GM23338 (cell line): Measurements from ENCODE around the gene CNTNAP5. TPM values are rescaled to one million over a fixed set of nuclear protein-coding genes. Genes with fewer than 3 reads are reported as not detected.

Experiments used
- ATAC-seq: fragments of 200-7000 bp; cut with Tn5 transposase; 3 replicates; pipeline ENCODE4 v1.9.1; 2020
- DNase-seq: peaks from one replicate; pipeline ENCODE4 v3.0.0-alpha.2; 2015; ENCODE audit warnings: low spot score
- H2AFZ ChIP-seq: fragments of 200-600 bp; sonication (generic); 2 replicates; pipeline ENCODE4 v1.8.0; 2016; ENCODE audit warnings: antibody characterized with exemption, mild to moderate bottlenecking, moderate library complexity
- H3F3A ChIP-seq: fragments of 200-600 bp; sonication (generic); replicated peaks from 2 replicates; pipeline ENCODE4 v1.8.0; 2017; ENCODE audit warnings: antibody characterized with exemption, mixed run types, low read depth
- H3K27ac ChIP-seq: fragments of 200-600 bp; sonication (generic); 2 replicates; pipeline ENCODE4 v1.6.1; 2016; ENCODE audit warnings: low read depth
- H3K27me3 ChIP-seq: fragments of 200-600 bp; sonication (generic); 2 replicates; pipeline ENCODE4 v1.8.0; 2016; ENCODE audit warnings: mild to moderate bottlenecking, mixed run types, moderate library complexity; ENCODE audit not compliant: insufficient read depth
- H3K36me3 ChIP-seq: fragments of 200-600 bp; sonication (generic); 2 replicates; pipeline ENCODE4 v1.8.0; 2016; ENCODE audit warnings: mild to moderate bottlenecking; ENCODE audit not compliant: insufficient read depth
- H3K4me1 ChIP-seq: fragments of 200-600 bp; sonication (generic); 2 replicates; pipeline ENCODE4 v1.8.0; 2016; ENCODE audit warnings: mild to moderate bottlenecking, moderate library complexity; ENCODE audit not compliant: insufficient read depth
- H3K4me2 ChIP-seq: fragments of 200-600 bp; sonication (generic); 2 replicates; pipeline ENCODE4 v1.7.1; 2017; ENCODE audit warnings: mixed run types
- H3K4me3 ChIP-seq: fragments of 200-600 bp; sonication (generic); 2 replicates; pipeline ENCODE4 v1.6.1; 2016; ENCODE audit warnings: mixed run types
- H3K79me2 ChIP-seq: fragments of 200-600 bp; sonication (generic); replicated peaks from 2 replicates; pipeline ENCODE4 v1.8.0; 2017; ENCODE audit warnings: mild to moderate bottlenecking; ENCODE audit not compliant: insufficient read depth
- H3K9me2 ChIP-seq: fragments of 200-600 bp; sonication (generic); 2 replicates; pipeline ENCODE4 v1.8.0; 2017; ENCODE audit not compliant: insufficient read depth
- H4K20me1 ChIP-seq: fragments of 200-600 bp; sonication (generic); replicated peaks from 2 replicates; pipeline ENCODE4 v1.8.0; 2017; ENCODE audit warnings: mild to moderate bottlenecking; ENCODE audit not compliant: insufficient read depth
- H3K27ac Mint-ChIP-seq: 2 replicates; pipeline ENCODE4 v1.8.0; 2020; ENCODE audit warnings: inconsistent platforms, mild to moderate bottlenecking, moderate library complexity, mixed read lengths
- H3K27me3 Mint-ChIP-seq: 3 replicates; pipeline ENCODE4 v1.8.0; 2022; ENCODE audit warnings: low read depth, mild to moderate bottlenecking, moderate library complexity, mixed read lengths, inconsistent platforms; ENCODE audit not compliant: insufficient read depth, poor library complexity
- H3K36me3 Mint-ChIP-seq: 3 replicates; pipeline ENCODE4 v1.8.0; 2021; ENCODE audit warnings: low read depth, mild to moderate bottlenecking, inconsistent platforms, moderate library complexity, mixed read lengths
- H3K4me1 Mint-ChIP-seq: 3 replicates; pipeline ENCODE4 v1.8.0; 2020; ENCODE audit warnings: mild to moderate bottlenecking, inconsistent platforms, mixed read lengths
- H3K4me3 Mint-ChIP-seq: 3 replicates; pipeline ENCODE4 v1.8.0; 2021; ENCODE audit warnings: moderate library complexity, mild to moderate bottlenecking, inconsistent platforms, mixed read lengths
- H3K9me3 Mint-ChIP-seq: 3 replicates; pipeline ENCODE4 v1.8.0; 2020; ENCODE audit warnings: moderate library complexity, mild to moderate bottlenecking, inconsistent platforms, mixed read lengths
- CREB1 ChIP-seq: fragments of 250-450 bp; sonication (Bioruptor Pico); IDR thresholded peaks from 2 replicates; pipeline ENCODE4 v1.5.0; 2020; ENCODE audit warnings: low read depth, mild to moderate bottlenecking, moderate library complexity
- EZH2 ChIP-seq: fragments of 200-600 bp; sonication (generic); IDR thresholded peaks from one replicate; pipeline ENCODE4 v1.8.0; 2017; ENCODE audit warnings: antibody characterized with exemption, mild to moderate bottlenecking, low read depth; ENCODE audit not compliant: unreplicated experiment
- EZH2phosphoT487 ChIP-seq: fragments of 200-600 bp; sonication (generic); IDR thresholded peaks from one replicate; pipeline ENCODE4 v1.8.1; 2018; ENCODE audit warnings: antibody characterized with exemption; ENCODE audit not compliant: unreplicated experiment
- JUNB ChIP-seq: IDR thresholded peaks from one replicate; pipeline ENCODE4 v1.6.1; 2016; ENCODE audit warnings: antibody characterized with exemption; ENCODE audit not compliant: unreplicated experiment
- NANOG ChIP-seq: IDR thresholded peaks from 2 replicates; pipeline ENCODE4 v1.6.1; 2016; ENCODE audit warnings: antibody characterized with exemption, borderline replicate concordance
- POLR2AphosphoS5 ChIP-seq: IDR thresholded peaks from 2 replicates; pipeline ENCODE4 v1.6.1; 2016; ENCODE audit warnings: antibody characterized with exemption, low read depth
- STAT1 ChIP-seq: IDR thresholded peaks from one replicate; pipeline ENCODE4 v1.6.1; 2016; ENCODE audit warnings: antibody characterized with exemption; ENCODE audit not compliant: unreplicated experiment
- ZNF114 ChIP-seq: fragments of 250-450 bp; sonication (Bioruptor Pico); IDR thresholded peaks from 2 replicates; pipeline ENCODE4 v1.5.0; 2020; ENCODE audit warnings: mild to moderate bottlenecking, moderate library complexity
- ZNF331 ChIP-seq: fragments of 250-450 bp; sonication (Bioruptor Pico); IDR thresholded peaks from 2 replicates; pipeline ENCODE4 v1.5.0; 2020; ENCODE audit warnings: low read depth, mild to moderate bottlenecking, moderate library complexity
- polyA plus RNA-seq: library from polyadenylated mRNA; unstranded; fragments of >200 nt; fragmentation: Nextera tagmentation; extraction: Ambion mirVana; gene quantifications from 2 replicates; pipeline ENCODE4 v1.2.1, GENCODE V29; 2016
- total RNA-seq: library from RNA; depleted of rRNA; stranded (reverse); fragments of >200 nt; shearing (Covaris generic); gene quantifications from 2 replicates; pipeline ENCODE4 v1.2.3, GENCODE V29; 2014
- TF ChIP-seq, protein P1 (sequence below): fragments of 250-450 bp; sonication (Bioruptor Pico); IDR thresholded peaks from 2 replicates; pipeline ENCODE4 v1.5.0; 2020; ENCODE audit warnings: mild to moderate bottlenecking, moderate library complexity
- TF ChIP-seq, protein P2 (sequence below): IDR thresholded peaks from 2 replicates; pipeline ENCODE4 v1.6.1; 2016; ENCODE audit warnings: antibody characterized with exemption
- TF ChIP-seq, protein P3 (sequence below): IDR thresholded peaks from one replicate; pipeline ENCODE4 v1.6.1; 2018; ENCODE audit warnings: antibody characterized with exemption; ENCODE audit not compliant: unreplicated experiment

CNTNAP5 gene
- total and polyA plus RNA-seq, 2 experiments from 2014 or later: 0.49 to 0.50 TPM

DNA sequence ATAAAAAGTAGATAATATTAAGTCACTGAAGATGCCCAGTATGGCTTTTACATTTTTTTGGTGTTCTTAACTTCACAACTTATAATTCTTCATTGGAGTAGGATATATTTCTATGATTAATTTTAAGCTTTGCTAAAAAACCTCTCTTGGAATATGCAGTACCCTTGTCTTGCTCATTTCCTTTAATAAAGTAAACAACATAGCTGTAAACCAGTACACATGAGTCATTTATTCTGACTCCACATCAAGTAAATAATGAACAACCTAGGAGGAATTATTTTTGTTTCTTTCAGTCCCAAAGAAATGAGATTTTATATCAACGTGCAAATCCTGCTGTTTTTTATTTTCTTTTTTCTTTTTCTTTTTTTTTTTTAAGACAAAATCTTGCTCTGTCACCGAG, 869.1 kb downstream of the CNTNAP5 start:
- H3K4me1 Mint-ChIP-seq: no peaks in the 10 kb centered on the region
- H4K20me1 ChIP-seq: no peaks in the 10 kb centered on the region
- ATAC-seq (no peak), DNase-seq (no peak)
- H3F3A ChIP-seq: no peaks in the 10 kb centered on the region
- H3K27ac ChIP-seq: no peak overlapping the region
- no peak overlapping the region for H3K4me2 ChIP-seq
- no peak overlapping the region for H3K4me3 ChIP-seq
- H3K4me1 ChIP-seq: no peaks in the 10 kb centered on the region
- no peaks in the 10 kb centered on the region for H3K27me3 Mint-ChIP-seq
- no peak overlapping the region for H3K27ac Mint-ChIP-seq
- H3K4me3 Mint-ChIP-seq: no peak overlapping the region
- H3K27me3 ChIP-seq: no peaks in the 10 kb centered on the region
- H3K9me2 ChIP-seq: no peaks in the 10 kb centered on the region
- no peak overlapping the region for H2AFZ ChIP-seq
- H3K36me3 ChIP-seq: no peaks in the 10 kb centered on the region
- no peaks in the 10 kb centered on the region for H3K79me2 ChIP-seq
- TF ChIP-seq, protein P1, sequence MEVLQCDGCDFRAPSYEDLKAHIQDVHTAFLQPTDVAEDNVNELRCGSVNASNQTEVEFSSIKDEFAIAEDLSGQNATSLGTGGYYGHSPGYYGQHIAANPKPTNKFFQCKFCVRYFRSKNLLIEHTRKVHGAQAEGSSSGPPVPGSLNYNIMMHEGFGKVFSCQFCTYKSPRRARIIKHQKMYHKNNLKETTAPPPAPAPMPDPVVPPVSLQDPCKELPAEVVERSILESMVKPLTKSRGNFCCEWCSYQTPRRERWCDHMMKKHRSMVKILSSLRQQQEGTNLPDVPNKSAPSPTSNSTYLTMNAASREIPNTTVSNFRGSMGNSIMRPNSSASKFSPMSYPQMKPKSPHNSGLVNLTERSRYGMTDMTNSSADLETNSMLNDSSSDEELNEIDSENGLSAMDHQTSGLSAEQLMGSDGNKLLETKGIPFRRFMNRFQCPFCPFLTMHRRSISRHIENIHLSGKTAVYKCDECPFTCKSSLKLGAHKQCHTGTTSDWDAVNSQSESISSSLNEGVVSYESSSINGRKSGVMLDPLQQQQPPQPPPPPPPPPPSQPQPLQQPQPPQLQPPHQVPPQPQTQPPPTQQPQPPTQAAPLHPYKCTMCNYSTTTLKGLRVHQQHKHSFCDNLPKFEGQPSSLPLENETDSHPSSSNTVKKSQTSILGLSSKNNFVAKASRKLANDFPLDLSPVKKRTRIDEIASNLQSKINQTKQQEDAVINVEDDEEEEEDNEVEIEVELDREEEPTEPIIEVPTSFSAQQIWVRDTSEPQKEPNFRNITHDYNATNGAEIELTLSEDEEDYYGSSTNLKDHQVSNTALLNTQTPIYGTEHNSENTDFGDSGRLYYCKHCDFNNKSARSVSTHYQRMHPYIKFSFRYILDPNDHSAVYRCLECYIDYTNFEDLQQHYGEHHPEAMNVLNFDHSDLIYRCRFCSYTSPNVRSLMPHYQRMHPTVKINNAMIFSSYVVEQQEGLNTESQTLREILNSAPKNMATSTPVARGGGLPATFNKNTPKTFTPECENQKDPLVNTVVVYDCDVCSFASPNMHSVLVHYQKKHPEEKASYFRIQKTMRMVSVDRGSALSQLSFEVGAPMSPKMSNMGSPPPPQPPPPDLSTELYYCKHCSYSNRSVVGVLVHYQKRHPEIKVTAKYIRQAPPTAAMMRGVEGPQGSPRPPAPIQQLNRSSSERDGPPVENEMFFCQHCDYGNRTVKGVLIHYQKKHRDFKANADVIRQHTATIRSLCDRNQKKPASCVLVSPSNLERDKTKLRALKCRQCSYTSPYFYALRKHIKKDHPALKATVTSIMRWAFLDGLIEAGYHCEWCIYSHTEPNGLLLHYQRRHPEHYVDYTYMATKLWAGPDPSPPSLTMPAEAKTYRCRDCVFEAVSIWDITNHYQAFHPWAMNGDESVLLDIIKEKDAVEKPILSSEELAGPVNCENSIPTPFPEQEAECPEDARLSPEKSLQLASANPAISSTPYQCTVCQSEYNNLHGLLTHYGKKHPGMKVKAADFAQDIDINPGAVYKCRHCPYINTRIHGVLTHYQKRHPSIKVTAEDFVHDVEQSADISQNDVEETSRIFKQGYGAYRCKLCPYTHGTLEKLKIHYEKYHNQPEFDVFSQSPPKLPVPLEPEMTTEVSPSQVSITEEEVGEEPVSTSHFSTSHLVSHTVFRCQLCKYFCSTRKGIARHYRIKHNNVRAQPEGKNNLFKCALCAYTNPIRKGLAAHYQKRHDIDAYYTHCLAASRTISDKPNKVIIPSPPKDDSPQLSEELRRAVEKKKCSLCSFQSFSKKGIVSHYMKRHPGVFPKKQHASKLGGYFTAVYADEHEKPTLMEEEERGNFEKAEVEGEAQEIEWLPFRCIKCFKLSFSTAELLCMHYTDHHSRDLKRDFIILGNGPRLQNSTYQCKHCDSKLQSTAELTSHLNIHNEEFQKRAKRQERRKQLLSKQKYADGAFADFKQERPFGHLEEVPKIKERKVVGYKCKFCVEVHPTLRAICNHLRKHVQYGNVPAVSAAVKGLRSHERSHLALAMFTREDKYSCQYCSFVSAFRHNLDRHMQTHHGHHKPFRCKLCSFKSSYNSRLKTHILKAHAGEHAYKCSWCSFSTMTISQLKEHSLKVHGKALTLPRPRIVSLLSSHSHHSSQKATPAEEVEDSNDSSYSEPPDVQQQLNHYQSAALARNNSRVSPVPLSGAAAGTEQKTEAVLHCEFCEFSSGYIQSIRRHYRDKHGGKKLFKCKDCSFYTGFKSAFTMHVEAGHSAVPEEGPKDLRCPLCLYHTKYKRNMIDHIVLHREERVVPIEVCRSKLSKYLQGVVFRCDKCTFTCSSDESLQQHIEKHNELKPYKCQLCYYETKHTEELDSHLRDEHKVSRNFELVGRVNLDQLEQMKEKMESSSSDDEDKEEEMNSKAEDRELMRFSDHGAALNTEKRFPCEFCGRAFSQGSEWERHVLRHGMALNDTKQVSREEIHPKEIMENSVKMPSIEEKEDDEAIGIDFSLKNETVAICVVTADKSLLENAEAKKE: no peak
- TF ChIP-seq POLR2AphosphoS5 (no peak), EZH2phosphoT487 (no peak), ZNF114 (CRISPR knock-in tag) (no peak), CREB1 (no peak), STAT1 (no peak), ZNF331 (CRISPR knock-in tag) (no peak), NANOG (no peak), EZH2 (no peak), JUNB (no peak)
- TF ChIP-seq, protein P2, sequence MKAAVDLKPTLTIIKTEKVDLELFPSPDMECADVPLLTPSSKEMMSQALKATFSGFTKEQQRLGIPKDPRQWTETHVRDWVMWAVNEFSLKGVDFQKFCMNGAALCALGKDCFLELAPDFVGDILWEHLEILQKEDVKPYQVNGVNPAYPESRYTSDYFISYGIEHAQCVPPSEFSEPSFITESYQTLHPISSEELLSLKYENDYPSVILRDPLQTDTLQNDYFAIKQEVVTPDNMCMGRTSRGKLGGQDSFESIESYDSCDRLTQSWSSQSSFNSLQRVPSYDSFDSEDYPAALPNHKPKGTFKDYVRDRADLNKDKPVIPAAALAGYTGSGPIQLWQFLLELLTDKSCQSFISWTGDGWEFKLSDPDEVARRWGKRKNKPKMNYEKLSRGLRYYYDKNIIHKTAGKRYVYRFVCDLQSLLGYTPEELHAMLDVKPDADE: no peak
- TF ChIP-seq, protein P3, sequence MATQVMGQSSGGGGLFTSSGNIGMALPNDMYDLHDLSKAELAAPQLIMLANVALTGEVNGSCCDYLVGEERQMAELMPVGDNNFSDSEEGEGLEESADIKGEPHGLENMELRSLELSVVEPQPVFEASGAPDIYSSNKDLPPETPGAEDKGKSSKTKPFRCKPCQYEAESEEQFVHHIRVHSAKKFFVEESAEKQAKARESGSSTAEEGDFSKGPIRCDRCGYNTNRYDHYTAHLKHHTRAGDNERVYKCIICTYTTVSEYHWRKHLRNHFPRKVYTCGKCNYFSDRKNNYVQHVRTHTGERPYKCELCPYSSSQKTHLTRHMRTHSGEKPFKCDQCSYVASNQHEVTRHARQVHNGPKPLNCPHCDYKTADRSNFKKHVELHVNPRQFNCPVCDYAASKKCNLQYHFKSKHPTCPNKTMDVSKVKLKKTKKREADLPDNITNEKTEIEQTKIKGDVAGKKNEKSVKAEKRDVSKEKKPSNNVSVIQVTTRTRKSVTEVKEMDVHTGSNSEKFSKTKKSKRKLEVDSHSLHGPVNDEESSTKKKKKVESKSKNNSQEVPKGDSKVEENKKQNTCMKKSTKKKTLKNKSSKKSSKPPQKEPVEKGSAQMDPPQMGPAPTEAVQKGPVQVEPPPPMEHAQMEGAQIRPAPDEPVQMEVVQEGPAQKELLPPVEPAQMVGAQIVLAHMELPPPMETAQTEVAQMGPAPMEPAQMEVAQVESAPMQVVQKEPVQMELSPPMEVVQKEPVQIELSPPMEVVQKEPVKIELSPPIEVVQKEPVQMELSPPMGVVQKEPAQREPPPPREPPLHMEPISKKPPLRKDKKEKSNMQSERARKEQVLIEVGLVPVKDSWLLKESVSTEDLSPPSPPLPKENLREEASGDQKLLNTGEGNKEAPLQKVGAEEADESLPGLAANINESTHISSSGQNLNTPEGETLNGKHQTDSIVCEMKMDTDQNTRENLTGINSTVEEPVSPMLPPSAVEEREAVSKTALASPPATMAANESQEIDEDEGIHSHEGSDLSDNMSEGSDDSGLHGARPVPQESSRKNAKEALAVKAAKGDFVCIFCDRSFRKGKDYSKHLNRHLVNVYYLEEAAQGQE: no peak
- no peaks in the 10 kb centered on the region for H3K36me3 Mint-ChIP-seq
- H3K9me3 Mint-ChIP-seq: no peaks in the 10 kb centered on the region
